SHP77 treated with DMSO at 0.1 percent for 48 hours (cell line): Measurements from ENCODE around the gene TBC1D13.
"Not testable (repeated sequence)": the region's sequence is repeated elsewhere in the genome, so short reads cannot be mapped to it uniquely, and the experiment has no call there.

Experiments used
- DNase-seq: peaks from one replicate; lab custom pipeline; 2025; lab: John Stamatoyannopoulos, UW

The TBC1D13 gene, protein sequence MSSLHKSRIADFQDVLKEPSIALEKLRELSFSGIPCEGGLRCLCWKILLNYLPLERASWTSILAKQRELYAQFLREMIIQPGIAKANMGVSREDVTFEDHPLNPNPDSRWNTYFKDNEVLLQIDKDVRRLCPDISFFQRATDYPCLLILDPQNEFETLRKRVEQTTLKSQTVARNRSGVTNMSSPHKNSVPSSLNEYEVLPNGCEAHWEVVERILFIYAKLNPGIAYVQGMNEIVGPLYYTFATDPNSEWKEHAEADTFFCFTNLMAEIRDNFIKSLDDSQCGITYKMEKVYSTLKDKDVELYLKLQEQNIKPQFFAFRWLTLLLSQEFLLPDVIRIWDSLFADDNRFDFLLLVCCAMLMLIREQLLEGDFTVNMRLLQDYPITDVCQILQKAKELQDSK

DNA sequence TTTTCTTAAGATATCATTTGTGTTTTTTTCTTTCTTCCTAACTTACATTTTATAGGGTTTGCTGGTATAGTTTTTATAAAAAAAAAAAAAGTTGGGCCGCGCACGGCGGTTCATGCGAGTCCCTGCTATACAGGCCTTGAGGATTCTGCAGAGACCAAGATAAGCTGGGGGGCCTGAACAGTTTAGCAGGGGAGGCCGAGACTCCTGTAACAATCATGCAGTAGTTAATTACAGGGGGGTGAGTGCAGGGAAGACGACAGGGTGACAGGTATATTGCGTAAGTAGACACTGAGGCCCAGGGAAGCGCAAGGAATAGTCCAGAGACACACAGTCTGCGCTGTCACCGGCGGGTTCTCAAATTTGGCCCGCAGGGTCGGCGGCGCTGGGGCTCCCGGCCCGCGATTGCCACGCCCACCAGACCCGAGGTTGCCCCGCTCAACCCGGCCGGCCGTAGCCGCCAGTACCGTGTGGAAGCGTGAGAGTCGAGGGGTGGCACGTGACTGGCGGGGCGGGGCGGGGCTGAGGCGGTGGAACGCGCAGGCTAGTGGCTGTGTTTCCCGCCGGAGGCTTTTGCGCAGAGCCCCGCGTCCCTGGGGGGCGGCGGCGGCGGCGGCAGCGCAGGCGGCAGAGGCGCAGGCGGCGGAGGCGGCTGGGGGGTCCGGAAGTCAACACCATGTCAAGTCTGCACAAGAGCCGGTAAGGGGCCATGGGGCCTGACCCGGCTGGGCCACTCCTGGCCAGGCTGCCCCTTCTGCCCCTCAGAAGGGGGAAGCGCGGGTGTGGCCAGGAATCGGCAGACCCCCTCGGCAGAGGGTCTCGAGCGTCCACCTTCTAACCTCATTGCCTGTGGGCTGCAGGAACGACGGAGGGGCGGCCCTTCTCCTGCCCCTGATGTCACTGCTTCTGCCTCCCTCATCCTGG lies at the start of gene TBC1D13:
TBC1D13 (plus strand) TSS at position 573 of the 921 bp plus-strand sequence; CDS start at position 674, 101 bp downstream.
- peak; percentile 41 for DNase-seq

DNA sequence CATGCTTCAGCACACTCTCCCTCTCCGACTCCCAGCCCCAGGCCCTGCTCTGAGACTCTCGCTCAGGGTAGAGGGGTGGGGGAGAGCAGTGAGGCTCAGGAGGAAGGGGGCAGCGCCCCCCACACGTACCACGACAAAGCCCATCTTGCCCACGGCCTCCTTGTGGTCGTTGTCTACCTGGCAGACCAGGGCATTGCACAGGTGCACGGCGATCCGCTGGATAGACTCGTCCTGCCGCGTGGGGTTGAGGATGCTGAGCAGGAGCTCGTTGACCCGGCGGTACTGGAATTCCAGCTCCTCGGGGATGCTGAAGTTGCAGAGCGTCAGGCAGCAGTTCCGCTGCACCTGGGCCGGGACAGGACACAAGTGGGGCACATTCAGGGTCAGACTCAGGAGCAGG lies 44.7 kb upstream of the TBC1D13 start:
- DNase-seq = no peak

DNA sequence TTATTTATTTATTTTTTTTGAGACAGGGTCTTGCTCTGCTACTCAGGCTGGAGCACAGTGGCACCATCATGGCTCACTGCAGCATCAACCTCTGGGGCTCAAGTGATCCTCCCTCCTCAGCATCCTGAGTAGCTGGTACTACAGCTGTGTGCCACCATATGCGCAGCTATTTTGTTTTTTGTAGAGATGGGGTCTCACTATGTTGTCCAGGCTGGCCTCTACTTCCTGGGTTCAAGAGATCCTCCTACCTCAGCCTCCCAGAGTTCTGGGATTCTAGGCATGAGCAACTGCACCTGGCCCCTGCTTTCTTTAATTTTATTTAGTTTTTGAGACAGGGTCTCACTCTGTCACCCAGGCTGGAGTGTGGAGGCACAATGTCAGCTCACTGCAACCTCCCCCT lies 43.6 kb upstream of the TBC1D13 start:
- DNase-seq = no peak

DNA sequence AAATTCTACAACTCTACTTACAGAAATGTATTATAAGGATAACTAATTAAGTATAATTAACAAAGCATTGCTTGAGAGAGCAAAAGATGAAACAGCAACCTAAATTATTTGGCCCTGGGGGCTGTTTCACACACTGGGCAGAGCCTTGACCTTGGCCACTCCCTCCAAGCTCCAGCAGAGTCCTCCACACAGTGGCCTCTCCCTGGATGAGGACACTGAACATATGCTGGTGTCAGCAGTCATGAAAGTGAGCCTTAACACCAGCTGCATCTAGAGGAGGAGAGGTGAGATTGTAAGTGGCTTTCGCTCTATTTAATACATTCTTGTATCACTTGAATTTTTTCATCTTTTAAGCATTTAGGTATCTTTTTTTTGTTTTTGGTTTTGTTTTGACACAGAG lies 39.8 kb upstream of the TBC1D13 start:
- DNase-seq = no peak

DNA sequence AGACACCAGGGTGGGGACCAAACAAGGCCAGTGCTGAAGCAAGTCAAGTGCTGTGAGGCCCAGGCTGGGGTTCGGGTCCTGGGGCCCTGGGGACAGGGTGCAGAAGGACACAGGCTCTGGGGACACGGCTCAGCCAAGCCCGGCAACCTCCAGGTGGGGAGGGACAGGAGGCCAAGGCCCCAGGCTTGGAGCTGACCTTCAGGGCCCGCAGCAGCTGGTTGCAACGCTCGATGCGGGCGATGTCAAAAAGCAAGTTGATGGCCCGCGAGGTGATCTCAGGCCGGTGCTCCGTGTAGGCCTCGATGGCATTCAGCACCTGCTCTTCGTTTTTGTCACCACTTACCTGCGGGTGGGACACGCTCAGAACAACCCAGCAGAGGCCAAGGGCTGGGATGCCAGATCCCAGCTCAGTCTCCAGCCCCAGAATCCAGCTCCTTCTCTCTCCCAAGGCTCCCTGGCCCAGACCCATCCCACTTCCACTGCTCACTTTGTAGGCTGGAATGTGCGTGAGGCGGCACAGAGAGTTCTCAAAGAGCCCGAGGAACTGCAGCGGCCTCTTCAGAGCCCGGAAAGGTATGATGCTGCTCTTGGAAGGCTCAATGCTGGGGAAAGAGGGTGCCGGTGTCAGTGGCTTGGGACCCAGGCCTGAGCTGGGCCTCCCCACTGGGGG lies 36.0 kb upstream of the TBC1D13 start:
- no peak for DNase-seq

DNA sequence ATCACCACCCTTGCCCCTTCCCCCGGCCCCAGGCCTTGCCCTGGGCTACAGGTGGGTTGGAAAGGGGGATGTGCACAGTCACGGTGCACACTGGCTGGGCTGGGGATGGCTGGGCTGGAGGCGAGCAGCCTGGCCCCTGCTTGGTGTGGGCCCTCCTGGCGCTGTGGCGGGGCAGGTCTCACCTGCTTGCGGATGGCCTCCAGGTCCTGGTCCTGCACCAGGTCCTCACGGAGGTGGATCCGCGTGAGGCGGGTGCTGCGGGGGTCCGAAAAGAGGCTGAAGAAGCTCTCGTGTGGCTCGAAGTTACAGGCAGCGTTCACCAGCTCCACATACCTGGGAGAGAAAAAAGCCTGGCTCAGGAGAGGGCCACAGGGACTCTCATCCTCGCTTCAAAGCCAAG lies 33.4 kb upstream of the TBC1D13 start:
- DNase-seq = no peak

DNA sequence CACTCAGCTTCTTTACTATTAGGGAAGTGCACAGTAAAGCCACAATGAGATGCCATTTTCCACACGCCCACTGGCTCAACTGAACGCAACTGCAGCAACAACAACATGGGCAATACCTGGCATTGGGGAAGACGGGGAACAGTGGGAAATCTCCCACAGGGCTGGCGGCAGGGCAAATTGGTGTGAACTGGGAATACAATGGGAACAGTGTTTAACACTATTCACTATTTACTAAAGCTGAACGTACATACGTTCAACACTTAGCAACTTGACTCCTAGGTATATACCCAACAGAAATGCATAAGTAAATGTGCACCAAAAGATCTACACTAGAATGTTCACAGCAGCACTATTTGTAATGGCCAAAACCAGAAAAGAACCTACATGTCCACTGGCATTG lies 29.5 kb upstream of the TBC1D13 start:
- DNase-seq = no peak

DNA sequence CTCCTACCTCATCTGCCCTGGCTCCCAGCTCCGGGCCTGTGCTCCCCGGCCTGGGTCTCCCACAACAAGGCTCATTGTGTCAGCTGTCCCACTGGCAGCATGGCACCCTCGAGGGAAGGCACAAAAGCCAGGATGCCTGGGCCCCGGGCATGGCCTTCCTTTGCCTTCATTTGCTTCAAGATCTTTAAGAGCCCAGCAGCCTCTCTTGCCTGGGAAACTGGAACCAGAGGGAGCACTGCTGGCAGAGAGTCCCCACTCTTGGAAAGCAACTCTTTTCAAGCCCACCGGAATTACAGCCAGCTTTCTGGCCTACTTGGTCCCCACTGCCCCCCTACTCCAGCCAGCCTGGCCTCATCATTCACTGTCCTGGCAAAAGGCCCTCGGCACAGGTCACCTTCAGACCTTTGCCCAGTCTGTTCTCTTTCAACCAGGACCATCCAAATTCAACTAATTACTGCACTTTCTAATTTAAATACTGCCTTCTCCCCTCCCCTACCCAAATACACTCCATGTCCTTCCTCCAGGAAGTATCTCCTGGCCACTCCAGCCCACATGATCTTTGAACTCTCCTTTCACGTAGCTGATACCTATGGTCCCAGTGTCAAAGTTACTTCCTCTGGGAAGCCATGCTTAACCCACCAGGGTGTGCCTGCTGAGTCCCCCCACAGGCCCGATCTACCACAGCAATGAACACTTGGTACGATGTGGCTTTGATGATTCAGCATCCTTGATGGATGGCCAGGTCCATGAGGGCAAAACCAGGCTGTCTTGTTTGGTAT lies 24.2 kb upstream of the TBC1D13 start:
- no peak for DNase-seq

DNA sequence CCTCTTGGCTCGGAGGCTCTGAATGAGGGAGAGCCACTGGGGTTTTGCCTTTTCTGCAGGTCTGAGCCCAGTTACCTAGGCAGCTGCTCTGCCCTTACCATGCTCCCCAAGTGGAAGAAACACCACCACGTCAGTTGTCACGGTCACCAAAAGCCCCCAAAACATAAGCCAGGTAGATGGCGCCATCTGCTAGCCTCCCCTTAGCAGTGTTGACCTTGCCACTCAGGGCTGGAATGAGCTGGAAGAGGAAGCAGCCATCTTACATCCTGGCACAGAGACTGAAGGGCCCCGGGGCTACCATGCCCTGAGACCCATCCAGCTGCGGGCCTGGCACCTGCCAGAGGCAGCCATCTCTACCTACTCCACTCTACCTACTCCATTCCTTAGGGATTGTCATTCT lies 22.7 kb upstream of the TBC1D13 start:
- no peak for DNase-seq

DNA sequence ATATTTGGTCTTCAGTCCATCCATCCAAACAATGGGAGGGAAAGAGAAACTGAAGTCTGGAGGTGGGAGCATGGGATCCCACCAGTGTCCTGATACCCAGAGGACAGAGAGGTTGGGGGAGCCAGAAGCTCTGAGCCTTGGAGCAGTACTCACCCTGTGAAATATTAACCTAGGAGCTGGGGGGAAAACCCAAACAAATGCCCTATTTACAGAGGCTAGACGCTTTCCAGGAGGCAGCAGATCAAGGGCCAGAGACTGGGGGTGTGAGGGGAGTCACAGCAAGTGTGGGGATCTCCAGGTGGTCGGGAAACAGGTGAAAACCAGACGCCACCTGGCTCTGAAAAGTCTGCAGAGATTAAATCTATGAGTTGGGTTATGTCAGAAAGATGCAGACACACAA lies 21.6 kb upstream of the TBC1D13 start:
- DNase-seq = no peak

DNA sequence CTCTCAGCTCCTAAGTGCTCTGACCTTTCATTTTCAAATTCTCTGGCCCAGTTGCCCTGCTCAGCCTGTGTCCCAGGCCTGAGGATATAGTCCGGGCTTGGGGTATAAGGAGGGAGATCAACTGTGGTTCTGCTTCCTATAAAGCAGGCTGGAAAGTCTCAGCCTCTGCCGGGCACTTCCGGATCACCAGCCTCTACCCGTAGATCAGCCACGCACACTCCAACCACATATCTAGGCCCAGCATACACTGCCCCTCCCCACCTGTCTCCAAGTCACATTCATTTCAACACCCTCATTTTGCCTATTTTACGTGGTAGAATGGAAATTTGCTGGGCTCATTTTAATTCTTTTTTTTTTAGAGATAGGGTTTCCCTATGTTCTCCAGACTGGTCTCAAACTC lies 18.4 kb upstream of the TBC1D13 start:
- no peak for DNase-seq

DNA sequence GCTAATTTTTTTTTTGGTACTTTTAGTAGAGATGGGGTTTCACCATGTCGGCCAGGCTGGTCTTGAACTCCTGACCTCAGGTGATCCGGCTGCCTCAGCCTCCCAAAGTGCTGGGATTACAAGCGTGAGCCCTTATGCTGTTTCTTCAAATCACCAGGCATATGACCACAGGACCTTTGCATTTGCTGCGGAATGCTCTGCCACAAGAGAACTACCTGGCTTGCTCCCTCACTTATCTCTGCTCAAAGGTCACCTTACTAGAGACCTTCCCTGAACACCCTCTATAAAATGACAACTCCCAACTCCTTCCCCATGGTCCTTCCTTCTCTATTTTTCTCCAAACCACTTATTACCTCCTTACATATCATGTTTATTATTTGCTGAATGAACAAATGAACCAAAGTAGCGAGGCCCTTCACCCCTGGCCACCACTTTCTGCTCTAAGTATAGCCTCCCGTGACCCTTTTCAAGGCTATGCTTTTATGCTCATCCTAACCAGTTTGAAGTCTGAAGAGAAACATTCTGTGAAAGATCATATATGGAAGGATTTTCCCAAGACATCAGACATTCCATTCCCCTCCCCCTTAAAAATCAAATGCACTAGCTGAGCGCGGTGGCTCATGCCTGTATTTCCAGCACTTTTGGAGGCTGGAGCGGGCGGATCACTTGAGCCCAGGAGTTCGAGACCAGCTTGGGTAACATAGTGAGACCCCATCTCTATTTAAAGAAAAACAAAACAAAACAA lies 16.6 kb upstream of the TBC1D13 start:
- no peak for DNase-seq

DNA sequence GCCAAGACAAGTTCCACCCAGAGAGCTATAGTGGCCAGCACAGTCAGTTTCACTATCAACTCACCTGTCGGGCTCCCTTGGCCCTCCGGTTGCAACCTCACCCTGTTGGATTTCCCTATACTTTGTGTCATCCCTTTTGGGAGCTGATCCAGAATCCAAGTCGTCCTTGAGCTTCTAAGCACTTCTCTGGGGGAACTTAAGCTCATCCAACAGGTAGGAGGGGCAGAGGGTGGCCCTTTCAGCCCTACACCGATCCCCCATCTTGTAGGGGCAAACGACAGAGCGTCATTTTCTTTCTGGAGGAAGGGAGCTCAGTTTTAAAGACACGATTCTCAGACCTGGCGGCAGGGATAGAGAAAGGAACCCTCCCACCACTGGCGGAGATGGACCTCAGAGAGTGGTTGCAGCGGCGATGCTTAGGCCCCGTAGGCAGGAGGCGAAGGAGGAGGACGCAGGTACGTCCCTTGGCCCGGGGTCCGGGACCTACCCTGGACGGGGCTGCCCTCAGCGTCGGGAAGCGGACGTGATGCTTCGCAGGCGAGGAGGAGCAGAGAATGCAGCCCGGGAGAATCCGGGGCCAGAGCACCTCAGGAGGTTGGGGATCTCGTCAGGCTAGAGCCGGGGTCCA lies 15.8 kb upstream of the TBC1D13 start:
- no peak for DNase-seq

DNA sequence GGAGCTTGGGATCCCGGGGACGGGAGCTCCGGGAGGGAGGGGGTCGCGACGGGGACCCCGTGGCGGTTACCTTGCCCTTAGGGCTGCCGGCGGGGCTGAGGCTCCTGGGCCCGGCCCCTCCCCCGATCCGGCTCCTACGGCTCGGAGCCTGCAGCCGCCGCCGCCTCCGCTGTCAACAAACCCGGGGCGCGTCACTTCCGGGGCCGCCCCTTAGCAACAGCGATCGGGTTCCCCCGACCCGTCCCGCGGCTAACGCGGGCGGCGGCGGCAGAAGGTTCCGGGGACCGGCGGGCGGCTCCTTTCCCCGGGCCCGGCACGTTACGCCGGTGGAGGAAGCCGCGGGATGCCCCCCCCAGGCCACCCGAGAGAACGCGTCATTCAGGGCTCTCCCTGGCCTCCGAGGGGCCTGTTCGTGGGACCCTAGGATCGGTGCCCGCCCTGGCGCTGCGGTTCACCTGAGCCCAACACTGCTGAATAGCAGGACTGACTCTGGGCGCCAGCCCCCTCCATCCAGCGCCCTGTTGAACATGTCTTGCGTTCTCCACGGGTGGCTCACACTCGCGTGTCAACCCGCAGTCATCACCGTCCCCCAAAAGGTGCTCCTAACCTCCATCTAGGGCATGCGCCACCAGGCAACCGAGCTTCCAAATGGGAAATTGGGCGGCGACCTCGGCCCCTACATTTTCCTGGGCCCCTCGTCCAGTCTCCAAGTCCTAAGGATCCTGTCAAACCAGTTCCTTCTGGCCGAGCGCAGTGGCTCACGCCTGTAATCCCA lies 15.1 kb upstream of the TBC1D13 start, which contains the start of gene ZER1:
ZER1 (minus strand) TSS at position 183 of the 775 bp plus-strand sequence. CDS start 16,362 bp downstream, outside the sequence.
- DNase-seq = peak; percentile 58

DNA sequence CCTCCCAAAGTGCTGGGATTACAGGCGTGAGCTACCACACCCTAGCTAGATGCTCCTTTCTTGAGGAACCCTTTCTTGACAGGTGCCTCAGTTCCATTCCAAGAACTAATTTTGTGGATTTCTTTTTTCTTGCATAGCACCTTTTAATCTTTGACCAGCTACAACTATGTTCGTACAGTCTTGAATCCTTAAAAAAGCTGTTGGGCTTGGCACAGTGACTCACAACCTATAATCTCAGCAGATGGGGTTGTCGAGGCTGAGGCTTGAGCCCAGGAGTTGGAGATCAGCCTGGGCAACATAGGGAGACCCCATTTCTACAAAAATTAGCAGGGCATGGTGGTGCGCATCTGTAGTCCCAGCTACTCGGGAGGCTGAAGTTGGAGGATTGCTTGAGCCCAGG lies 14.0 kb upstream of the TBC1D13 start:
- DNase-seq = no peak

DNA sequence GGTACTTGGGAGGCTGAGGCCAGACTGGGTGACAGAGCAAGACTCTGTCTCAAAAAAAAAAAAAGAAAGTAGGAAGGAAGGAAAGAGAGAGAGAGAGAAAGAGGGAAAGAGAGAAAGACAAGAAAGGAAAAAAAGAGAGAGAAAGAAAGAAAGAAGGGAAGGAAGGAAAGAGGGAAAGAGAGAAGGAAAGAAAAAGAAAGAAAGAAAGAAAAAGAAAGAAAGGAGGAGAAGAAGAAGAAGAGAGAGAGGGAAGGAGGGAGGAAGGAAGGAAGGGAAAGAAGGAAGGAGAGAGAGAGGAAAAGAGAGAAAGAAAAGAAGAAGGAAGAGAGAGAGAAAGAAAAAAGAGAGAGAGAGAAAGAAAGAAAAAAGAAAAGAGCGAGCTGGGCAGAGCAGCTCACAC lies 12.2 kb upstream of the TBC1D13 start:
- DNase-seq = no peak

DNA sequence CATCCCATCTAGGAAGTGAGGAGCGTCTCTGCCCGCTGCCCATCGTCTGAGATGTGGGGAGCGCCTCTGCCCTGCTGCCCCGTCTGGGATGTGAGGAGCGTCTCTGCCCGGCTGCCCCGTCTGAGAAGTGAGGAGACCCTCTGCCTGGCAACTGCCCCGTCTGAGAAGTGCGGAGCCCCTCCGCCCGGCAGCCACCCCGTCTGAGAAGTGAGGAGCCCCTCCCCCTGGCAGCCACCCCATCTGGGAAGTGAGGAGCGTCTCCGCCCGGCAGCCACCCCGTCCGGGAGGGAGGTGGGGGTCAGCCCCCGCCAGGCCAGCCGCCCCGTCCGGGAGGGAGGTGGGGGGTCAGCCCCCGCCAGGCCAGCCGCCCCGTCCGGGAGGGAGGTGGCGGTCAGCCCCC lies 7.0 kb upstream of the TBC1D13 start:
- not testable (repeated sequence) for DNase-seq

DNA sequence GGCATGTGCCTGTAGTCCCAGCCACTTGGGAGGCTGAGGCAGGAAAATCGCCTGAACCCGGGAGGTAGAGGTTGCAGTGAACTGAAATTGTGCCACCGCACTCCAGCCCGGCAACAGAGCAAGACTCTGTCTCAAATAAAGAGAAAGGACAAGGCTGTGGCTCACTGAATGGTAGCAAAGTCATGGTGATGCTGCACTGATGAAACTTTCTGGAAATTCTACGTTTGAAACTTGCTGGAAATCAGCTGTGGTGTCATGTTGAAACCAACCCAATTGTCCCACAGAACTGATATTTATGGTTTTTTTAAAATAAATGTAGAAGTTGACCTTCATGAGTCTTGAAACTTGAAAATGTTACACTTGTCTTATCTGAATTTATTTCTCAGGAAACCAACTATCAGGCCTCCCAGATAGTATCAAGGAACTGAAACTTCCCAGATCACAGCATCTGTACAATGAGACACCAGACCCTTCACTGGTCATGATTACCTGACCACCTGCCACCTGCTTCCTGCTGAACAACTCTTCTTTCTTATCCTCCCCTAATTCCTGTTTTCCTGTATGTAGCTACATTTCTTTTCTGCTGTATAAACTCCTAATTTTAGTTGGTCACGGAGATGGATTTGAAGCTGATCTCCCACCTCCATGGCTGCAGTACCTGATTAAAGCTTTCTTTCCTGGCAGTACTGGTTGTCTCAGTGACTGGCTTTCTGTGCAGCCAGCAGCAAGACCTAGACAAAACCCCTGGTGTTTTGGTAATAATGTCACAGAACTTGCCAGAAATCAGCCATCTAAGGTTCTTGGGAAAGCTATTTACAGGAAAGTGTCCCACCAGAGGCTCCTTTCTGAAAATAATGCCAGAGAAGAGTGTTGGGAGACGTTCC lies 5.6 kb upstream of the TBC1D13 start:
- no peak for DNase-seq

DNA sequence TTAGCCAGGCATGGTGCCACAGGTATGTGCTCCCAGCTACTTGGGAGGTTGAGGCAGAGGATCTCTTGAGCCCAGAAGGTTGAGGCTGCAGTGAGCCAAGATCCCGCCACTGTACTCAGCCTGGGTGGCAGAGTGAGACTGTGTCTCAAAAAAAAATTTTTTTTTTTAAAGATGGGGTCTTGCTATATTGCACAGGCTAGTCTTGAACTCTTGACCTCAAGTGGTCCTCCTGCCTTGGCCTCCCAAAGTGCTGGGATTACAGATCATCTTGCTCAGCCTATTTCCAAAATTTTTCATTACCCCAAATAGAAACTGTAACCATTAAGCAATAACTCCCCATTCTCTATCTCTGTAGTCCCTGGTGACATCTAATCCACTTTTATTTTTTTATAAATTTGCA lies 4.4 kb upstream of the TBC1D13 start:
- no peak for DNase-seq
